COR-L47 (cell line): ENCODE data around the gene USP16.

ENCODE experiments used
- DNase-seq: peaks from one replicate; lab custom pipeline; 2025; lab: John Stamatoyannopoulos, UW

The USP16 gene

DNA sequence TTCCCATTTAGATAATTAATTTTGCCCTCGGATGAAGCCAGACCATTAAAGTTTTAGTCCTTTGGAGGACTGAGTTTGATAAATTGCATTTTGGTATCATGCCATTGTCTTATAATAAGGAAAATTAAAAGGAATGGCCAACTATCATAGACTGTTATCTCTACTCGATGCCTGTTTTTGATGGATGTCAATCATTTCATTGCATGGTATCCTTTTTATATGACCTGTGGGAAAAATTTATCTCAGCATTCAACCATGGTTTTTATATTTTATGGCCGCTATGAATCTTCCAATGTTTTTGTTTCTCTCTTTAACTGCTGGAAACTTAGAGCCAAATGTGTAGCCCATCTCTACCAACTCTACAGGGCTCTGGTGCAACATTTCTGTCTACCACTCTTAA is 58.8 kb downstream of the USP16 start:
- DNase-seq = no peak

DNA sequence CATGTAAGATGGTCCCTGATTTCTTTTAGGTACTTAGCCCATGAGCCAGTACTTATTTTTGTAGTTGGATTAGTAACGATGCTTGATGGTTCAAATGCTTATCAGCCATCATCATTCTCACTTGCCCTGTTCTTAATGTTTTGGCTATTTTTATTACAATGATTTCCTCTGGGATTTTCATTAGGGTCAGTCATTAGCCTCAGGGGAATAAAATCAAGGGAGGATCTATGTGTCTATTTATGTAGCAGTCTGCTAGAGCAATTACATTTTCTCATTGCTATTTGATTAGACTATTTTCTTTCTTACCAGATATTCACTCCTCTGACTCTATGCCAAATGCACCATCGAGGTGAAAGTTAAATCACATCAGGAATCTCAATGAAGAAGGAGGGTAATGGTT is 59.9 kb downstream of the USP16 start:
- DNase-seq = no peak

DNA sequence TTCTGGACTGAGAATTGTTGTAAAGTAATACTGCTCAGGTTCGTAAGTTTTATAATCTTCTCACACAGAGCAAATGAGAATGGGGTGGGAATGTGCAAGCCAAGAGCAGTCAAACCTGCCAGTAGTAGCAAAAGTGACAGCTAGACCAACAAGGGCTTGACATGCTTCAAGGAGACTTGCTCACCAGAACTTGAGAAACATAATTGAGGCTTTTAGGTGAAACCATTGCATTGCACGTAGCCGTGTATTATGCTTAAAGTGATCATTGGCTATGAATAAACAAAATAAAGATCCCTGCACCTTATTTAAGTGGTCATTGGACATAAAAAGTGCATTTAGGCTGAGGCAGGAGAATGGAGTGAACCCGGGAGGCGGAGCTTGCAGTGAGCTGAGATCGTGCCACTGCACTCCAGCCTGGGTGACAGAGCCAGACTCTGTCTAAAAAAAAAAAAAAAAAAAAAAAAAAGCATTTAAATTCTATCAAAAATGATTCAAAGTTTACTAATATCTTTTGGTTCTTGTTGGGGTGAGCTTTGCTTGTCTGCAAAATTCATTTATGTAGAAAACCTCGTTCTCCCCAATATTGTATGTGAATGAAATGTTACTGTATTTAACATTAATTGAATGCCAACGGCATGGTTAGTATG is 60.8 kb downstream of the USP16 start:
- no peak for DNase-seq

DNA sequence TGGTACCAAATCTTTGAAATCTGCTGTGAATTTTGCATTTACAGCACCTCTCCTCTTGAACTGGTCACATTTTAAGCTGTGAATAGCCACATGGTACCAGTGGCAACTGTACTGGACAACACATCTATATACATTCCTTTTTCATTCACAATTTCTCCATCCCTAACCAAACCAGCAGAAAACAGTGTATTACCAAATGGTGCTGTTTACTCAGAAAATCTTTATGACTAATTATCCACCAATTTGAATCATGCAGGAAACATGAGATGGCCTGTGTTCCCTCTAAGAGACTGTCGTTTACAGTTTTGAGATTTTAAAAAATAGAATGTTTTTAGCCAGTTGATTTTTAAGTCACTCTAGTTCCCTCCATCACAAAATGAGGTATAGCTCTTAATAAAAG is 66.6 kb downstream of the USP16 start:
- no peak for DNase-seq

DNA sequence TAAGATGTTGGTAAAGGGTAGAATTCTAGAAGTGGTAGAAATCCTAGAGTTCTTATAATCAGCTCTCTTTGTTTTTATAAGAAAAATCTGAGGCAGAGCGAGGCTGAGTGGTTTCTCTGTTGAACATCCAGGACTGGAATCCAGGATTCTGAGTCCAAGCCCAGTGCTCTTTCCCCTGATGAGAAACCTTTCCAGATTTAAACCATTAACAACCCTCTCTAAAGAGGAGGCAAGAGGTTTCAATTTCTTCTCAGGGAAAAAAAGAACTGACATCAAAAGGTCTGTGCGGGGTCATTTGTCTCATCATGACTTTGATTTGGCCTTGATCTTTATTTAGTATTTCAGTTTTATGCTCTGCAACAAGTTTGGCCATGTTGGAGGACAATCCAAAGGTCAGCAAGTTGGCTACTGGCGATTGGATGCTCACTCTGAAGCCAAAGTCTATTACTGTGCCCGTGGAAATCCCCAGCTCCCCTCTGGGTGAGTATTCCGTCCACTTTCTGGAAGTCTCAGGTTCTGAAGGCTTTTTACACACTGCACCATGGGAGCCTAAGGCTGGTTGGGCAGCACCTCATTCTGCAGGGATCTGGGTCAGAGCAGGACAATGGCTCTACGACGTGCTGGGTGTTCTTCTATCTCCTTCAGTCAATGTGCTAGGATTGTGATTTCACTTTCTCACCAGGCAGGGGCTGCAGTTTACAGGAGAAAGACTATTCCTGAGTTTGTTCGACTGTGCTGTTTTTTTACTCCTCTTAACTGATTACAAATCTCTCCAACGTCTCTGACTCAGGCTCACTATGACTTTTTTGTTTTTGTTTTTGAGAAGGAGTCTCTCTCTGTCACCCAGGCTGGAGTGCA is 67.9 kb downstream of the USP16 start:
- DNase-seq = no peak

DNA sequence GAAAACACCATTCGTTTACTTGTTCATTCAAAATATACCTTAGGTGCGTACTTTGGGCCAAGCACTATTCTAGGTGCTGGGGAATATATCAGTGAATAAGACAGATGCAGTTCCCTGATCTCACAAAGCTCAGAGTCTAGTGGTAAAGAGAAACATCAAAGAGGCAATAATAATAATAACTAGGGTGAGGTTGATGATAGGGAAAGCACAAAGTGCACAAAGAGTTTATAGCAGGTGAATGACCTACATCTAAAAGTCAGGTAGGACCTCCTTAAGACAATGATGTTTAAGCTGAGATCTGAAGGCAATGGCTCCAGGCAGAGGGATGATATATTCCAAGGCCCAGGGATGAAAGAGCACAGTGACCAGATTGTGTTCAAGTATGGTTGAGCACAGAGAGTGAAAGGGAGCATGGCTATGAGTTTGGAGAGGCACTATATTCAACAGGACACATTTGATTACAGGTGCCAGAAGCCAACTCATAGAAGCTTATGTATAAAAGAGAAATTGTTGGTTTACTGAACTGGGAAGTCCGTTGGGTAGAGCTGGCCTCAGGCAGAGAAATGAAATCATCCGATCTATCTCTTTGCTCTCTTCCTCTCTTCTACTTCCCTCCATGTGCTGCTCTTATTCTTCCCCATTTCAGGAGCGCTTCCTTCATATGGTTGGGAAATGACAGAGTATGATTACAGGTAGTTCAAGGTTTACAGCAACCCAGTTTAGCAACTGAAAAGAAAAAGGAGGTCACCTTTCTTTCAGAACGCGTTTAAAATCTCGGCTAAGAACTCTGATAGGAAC is 71.9 kb downstream of the USP16 start:
- no peak for DNase-seq

DNA sequence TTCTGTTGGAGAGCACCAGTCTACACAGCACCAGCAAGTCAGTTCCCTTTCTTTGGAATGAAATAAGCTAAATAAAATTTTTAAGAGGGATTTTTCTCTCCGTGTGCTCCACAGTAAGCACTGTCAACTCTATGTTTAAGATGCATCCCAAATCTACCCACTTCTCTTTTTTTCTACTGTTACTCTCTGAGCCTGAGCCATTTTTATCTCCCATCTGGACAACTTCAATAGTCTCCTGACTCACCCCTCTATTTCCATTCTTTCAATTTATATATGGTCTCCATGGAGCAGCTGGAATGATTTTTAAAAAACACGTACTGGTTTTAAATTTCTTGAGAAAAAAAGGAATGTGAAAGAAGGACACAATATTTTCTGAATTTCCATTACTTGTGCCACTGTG is 73.7 kb downstream of the USP16 start:
- no peak for DNase-seq

DNA sequence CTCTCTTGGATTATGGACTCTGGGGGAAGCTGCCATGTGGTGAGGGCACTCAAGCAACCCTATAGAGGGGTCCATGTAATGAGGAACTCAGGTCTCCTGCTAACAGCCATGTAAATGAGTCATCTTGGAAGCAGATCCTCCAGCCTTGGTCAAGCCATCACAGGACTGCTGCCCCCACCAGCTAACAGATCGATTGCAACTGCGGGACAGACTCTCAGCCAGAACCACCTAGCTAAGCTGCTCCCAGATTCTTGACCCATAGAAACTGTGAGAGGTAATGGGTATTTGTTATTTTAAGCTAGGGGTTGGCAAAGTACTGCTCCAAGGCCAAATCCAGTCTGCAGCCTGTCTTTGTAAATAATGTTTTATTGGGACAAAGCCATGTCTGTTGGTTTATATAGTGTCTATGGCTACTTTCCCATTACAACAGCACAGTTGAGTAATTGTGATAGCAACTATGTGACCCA is 78.4 kb downstream of the USP16 start:
- DNase-seq = no peak
